ENCODE data around the gene FAM118A. TPM values are rescaled to one million over a fixed set of nuclear protein-coding genes. Genes with fewer than 3 reads are reported as not detected.

Gene FAM118A
- total RNA-seq, 1 donor = 21.7 TPM

DNA sequence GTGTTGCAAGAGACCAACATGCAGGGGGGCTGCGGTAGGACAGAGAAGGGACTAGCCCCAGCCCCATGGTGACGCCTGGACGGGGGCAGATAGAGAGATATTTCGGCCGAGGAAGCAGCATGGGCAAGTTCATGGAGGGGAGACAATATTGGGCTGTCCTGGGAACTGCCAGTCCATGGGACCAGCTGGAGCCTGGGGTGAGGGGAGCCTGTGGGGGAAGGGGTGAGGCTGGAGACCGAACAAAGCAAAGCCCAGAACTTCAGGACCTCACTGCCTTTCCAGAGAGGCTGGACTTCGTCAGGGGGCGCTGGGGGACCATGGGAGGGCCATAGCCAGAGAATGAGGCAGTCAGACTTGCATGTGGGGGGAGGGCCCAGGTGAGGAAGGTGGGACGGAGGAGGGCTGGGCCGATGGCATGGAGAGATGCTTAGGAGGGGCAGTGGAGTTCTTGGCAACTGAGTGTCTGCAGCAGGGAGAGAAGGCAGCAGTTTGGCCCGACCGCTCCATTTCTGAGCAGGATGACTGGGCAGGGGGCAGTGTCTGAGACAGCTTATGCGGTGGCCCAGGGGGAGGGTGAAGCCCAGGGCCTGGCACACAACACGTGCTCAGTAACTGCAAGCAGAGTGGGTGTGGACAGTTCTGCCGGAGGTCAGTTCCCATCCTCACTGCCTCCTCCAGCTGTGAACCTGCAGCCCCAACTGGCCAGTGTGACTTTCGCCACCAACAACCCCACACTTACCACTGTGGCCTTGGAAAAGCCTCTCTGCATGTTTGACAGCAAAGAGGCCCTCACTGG, 24.3 kb upstream of the FAM118A start:
- Histone ChIP-seq H3K27me3 (ENCODE audit: insufficient read depth, low read length) (peaks cover 36% of the 10 kb centered on the region), H3K9me3 (ENCODE audit: low read depth, low read length) (no peaks in the 10 kb centered on the region), H4K20me1 (ENCODE audit: insufficient read depth, low read length) (no peaks in the 10 kb centered on the region), H3K4me3 (ENCODE audit: insufficient read depth, low read length) (no peak overlapping the region), H3K27ac (ENCODE audit: low read depth, low read length) (no peak overlapping the region), H3K4me1 (ENCODE audit: insufficient read depth, low read length) (peaks cover 3% of the 10 kb centered on the region), H3K79me2 (ENCODE audit: insufficient read depth, low read length) (no peaks in the 10 kb centered on the region), H3K36me3 (ENCODE audit: insufficient read depth, low read length) (no peaks in the 10 kb centered on the region), H3K4me2 (ENCODE audit: insufficient read depth, low read length) (peak overlapping the region; percentile 43), H2AFZ (ENCODE audit: low read length) (no peak overlapping the region)
- TF ChIP-seq, protein P1, sequence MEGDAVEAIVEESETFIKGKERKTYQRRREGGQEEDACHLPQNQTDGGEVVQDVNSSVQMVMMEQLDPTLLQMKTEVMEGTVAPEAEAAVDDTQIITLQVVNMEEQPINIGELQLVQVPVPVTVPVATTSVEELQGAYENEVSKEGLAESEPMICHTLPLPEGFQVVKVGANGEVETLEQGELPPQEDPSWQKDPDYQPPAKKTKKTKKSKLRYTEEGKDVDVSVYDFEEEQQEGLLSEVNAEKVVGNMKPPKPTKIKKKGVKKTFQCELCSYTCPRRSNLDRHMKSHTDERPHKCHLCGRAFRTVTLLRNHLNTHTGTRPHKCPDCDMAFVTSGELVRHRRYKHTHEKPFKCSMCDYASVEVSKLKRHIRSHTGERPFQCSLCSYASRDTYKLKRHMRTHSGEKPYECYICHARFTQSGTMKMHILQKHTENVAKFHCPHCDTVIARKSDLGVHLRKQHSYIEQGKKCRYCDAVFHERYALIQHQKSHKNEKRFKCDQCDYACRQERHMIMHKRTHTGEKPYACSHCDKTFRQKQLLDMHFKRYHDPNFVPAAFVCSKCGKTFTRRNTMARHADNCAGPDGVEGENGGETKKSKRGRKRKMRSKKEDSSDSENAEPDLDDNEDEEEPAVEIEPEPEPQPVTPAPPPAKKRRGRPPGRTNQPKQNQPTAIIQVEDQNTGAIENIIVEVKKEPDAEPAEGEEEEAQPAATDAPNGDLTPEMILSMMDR (IDR thresholded peaks at IDR 0.05; ENCODE audit: extremely low read depth, low read depth, low read length) = no peak
- no peak for DNase-seq (ENCODE audit: insufficient read length, low spot score, missing footprints)

- Histone ChIP-seq H2AFZ (ENCODE audit: low read length) (no peak overlapping the region), H3K27ac (ENCODE audit: low read depth, low read length) (no peak overlapping the region), H3K4me2 (ENCODE audit: insufficient read depth, low read length) (no peak overlapping the region), H3K4me3 (ENCODE audit: insufficient read depth, low read length) (no peak overlapping the region), H3K36me3 (ENCODE audit: insufficient read depth, low read length) (no peaks in the 10 kb centered on the region), H3K79me2 (ENCODE audit: insufficient read depth, low read length) (no peaks in the 10 kb centered on the region), H4K20me1 (ENCODE audit: insufficient read depth, low read length) (no peaks in the 10 kb centered on the region), H3K4me1 (ENCODE audit: insufficient read depth, low read length) (peaks cover 10% of the 10 kb centered on the region), H3K27me3 (ENCODE audit: insufficient read depth, low read length) (peaks cover 36% of the 10 kb centered on the region), H3K9me3 (ENCODE audit: low read depth, low read length) (no peaks in the 10 kb centered on the region)
- TF ChIP-seq, protein P1 (IDR thresholded peaks at IDR 0.05; ENCODE audit: extremely low read depth, low read depth, low read length) = no peak
- DNase-seq (ENCODE audit: insufficient read length, low spot score, missing footprints) = no peak
These were observed 22.7 kb upstream of the FAM118A start for GRCh38 chr22:45286854-45287551.

DNA sequence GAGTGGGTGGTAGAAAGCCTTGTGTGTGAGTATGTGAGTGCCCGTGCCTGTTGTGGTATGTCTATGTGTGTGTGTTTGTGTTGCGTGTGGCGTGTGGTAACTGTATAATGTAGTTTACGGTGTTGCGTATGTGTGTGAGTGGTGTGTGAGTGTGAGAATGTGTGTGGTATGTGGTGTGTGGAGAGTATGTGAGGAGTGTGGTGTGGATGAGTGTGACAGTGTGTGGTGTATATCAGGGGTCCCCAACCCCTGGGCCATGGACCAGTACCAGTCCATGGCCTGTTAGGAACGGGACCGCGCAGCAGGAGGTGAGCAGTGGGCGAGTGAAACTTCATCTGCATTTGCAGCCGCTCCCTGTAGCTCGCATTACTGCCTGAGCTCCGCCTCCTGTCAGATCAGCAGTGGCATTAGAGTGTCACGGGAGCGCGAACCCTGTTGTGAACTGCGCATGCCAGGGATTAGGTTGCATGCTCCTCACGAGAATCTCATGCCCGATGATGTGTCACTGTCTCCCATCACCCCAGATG, 19.3 kb upstream of the FAM118A start:
- H3K4me1 ChIP-seq (ENCODE audit: insufficient read depth, low read length) = peaks cover 10% of the 10 kb centered on the region
- H4K20me1 ChIP-seq (ENCODE audit: insufficient read depth, low read length) = no peaks in the 10 kb centered on the region
- H3K4me2 ChIP-seq (ENCODE audit: insufficient read depth, low read length) = peak overlapping the region; percentile 70
- peak overlapping the region; percentile 39 for H3K4me3 ChIP-seq (ENCODE audit: insufficient read depth, low read length)
- no peaks in the 10 kb centered on the region for H3K36me3 ChIP-seq (ENCODE audit: insufficient read depth, low read length)
- peak overlapping the region; percentile 90 for H2AFZ ChIP-seq (ENCODE audit: low read length)
- peak; percentile 83 for DNase-seq (ENCODE audit: insufficient read length, low spot score, missing footprints)
- peaks cover 18% of the 10 kb centered on the region for H3K27me3 ChIP-seq (ENCODE audit: insufficient read depth, low read length)
- H3K9me3 ChIP-seq (ENCODE audit: low read depth, low read length) = no peaks in the 10 kb centered on the region
- TF ChIP-seq, protein P1 (IDR thresholded peaks at IDR 0.05; ENCODE audit: extremely low read depth, low read depth, low read length) = no peak
- H3K27ac ChIP-seq (ENCODE audit: low read depth, low read length) = no peak overlapping the region
- H3K79me2 ChIP-seq (ENCODE audit: insufficient read depth, low read length) = no peaks in the 10 kb centered on the region
